Peyer's patch (tissue), 4 donors: ENCODE data around the gene CDCP2. TPM values are rescaled to one million over a fixed set of nuclear protein-coding genes. Genes with fewer than 3 reads are reported as not detected.
"Not testable (repeated sequence)": the region's sequence is repeated elsewhere in the genome, so short reads cannot be mapped to it uniquely, and the experiment has no call there.

Experiments
- DNase-seq, 3 donors: peaks; one replicate each; pipeline ENCODE4 v3.0.0-alpha.2; 2017 to 2019
- H3K27ac ChIP-seq, 4 donors: fragments of 200-600 bp; sonication (generic); one replicate each; pipeline ENCODE4 v1.5.1; 2016 to 2019
- H3K27me3 ChIP-seq, 2 donors: fragments of 200-600 bp; sonication (generic); one replicate each; pipeline ENCODE4 v1.5.1; 2019
- H3K36me3 ChIP-seq, 3 donors: fragments of 200-600 bp; sonication (generic); one replicate each; pipeline ENCODE4 v1.5.1; 2016 to 2019
- H3K4me1 ChIP-seq, 4 donors: fragments of 200-600 bp; sonication (generic); one replicate each; pipeline ENCODE4 v1.5.1; 2016 to 2019
- H3K4me3 ChIP-seq, 4 donors: fragments of 200-600 bp; sonication (generic); 1 replicate in 3 of 4; 2 replicates in 1 of 4; pipeline ENCODE4 v1.5.1; 2016 to 2019; ENCODE audit warnings: mild to moderate bottlenecking in 1 of 4
- H3K9me3 ChIP-seq, 4 donors: fragments of 200-600 bp; sonication (generic); one replicate each; pipeline ENCODE4 v1.5.1; 2016 to 2019; ENCODE audit warnings: mild to moderate bottlenecking in 1 of 4
- POLR2A ChIP-seq, 2 donors: fragments of 450-650 bp; IDR thresholded peaks; one replicate each; pipeline ENCODE4 v1.5.1; 2017; ENCODE audit warnings: antibody characterized with exemption in 2 of 2, mild to moderate bottlenecking in 2 of 2, moderate library complexity in 2 of 2
- total RNA-seq, 4 donors: library from RNA; depleted of rRNA; stranded (reverse); fragments of >200 nt; gene quantifications; one replicate each; pipeline ENCODE4 v1.1.0, GENCODE V29; 2016
- TF ChIP-seq, protein P1 (sequence below), 6 experiments: fragments of 450-650 bp in 4 of 6; fragments of 200-600 bp in 2 of 6; sonication (generic) in 1 of 6; IDR thresholded peaks; one replicate each; pipeline ENCODE4 v1.5.1; 2017 to 2019; ENCODE audit warnings: antibody characterized with exemption in 6 of 6, mild to moderate bottlenecking in 3 of 6, moderate library complexity in 1 of 6

CDCP2 gene
- total RNA-seq, 4 donors from 2014 or later = not detected

DNA sequence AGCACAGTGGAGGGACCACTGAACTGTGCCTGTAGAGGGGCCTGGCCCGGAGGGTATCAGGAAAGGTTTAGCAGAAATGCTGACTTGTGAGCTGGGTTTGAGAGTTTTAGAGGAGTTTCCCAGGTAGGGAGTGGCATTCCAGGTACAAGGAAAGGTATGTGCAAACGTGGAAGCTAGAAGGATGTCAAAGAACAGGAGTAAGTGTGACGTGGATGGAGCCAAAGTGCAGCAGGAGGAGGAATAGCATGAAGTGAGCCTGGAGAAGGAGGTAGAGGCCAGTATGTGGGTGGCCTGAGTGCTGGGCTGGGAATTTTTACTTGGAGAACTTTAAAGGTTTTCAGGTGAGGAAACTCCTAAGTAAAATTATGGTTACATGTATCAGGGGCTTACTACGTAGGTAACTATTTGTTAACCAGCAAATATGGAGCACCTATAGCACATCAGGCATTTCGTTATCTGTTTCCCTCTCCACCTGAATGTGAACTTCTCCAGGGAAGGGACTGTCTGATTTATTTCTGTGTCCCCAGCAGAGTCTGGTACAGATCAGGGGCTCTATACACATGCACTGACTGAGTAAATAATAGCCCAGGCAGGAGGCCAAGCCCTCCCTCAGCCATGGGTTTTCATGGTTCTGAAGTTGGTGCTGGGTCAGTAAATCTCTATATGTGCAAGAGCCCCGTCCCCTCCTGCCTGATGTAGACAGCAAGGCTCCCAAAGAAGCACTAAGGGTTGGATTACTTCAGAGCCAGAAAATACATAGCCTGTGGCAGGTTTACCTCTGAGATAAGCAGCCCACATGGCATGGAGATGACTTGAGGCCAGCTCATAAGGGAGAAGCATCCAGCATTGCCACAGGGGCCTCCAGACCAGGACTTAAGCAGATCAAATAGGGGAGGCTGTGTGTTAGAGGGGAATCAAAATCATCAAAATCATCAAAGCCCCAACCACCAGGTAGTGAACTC, 43.4 kb downstream of the CDCP2 start:
- Histone ChIP-seq H3K4me1 (no peaks in the 10 kb centered on the region), H3K27ac (no peak overlapping the region), H3K36me3 (no peaks in the 10 kb centered on the region), H3K4me3 (no peak overlapping the region), H3K9me3 (no peaks in the 10 kb centered on the region), H3K27me3 (no peaks in the 10 kb centered on the region)
- DNase-seq = no peak
- TF ChIP-seq, protein P1, sequence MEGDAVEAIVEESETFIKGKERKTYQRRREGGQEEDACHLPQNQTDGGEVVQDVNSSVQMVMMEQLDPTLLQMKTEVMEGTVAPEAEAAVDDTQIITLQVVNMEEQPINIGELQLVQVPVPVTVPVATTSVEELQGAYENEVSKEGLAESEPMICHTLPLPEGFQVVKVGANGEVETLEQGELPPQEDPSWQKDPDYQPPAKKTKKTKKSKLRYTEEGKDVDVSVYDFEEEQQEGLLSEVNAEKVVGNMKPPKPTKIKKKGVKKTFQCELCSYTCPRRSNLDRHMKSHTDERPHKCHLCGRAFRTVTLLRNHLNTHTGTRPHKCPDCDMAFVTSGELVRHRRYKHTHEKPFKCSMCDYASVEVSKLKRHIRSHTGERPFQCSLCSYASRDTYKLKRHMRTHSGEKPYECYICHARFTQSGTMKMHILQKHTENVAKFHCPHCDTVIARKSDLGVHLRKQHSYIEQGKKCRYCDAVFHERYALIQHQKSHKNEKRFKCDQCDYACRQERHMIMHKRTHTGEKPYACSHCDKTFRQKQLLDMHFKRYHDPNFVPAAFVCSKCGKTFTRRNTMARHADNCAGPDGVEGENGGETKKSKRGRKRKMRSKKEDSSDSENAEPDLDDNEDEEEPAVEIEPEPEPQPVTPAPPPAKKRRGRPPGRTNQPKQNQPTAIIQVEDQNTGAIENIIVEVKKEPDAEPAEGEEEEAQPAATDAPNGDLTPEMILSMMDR (IDR thresholded peaks at IDR 0.05) = no peak
- TF ChIP-seq POLR2A (IDR thresholded peaks at IDR 0.05) = no peak

- Histone ChIP-seq H3K4me1 (no peaks in the 10 kb centered on the region), H3K27ac (no peak overlapping the region), H3K27me3 (no peaks in the 10 kb centered on the region), H3K9me3 (no peaks in the 10 kb centered on the region), H3K36me3 (no peaks in the 10 kb centered on the region), H3K4me3 (no peak overlapping the region)
- no peak for TF ChIP-seq POLR2A (IDR thresholded peaks at IDR 0.05)
- TF ChIP-seq, protein P1 (IDR thresholded peaks at IDR 0.05) = no peak
- no peak for DNase-seq
These were observed 44.6 kb downstream of the CDCP2 start for GRCh38 chr1:54108156-54108555.

DNA sequence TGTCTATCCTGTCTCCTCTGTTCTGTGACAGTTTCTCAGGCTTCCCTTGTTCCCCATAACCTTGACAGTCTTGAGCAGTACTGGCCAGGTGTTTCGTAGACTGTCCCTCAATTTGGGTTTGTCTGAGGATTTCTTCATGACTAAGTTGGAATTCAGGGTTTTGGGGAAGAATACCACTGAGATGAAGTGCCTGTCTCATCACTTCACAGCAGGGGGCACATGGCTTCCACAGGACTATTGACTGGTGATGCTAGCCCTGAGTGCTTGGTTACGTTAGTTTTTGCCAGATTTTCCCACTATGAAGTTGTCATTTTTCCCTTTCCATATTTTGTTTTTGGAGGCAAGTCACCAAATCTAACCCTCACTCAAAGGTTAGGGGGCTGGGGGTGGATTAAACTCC, 45.7 kb downstream of the CDCP2 start:
- no peak overlapping the region for H3K4me3 ChIP-seq
- no peaks in the 10 kb centered on the region for H3K36me3 ChIP-seq
- TF ChIP-seq, protein P1 (IDR thresholded peaks at IDR 0.05) = peak in 1 of 6 experiments; percentile 13
- no peak for TF ChIP-seq POLR2A (IDR thresholded peaks at IDR 0.05)
- DNase-seq = no peak
- no peaks in the 10 kb centered on the region for H3K4me1 ChIP-seq
- no peak overlapping the region for H3K27ac ChIP-seq
- H3K9me3 ChIP-seq = no peaks in the 10 kb centered on the region
- H3K27me3 ChIP-seq = no peaks in the 10 kb centered on the region

DNA sequence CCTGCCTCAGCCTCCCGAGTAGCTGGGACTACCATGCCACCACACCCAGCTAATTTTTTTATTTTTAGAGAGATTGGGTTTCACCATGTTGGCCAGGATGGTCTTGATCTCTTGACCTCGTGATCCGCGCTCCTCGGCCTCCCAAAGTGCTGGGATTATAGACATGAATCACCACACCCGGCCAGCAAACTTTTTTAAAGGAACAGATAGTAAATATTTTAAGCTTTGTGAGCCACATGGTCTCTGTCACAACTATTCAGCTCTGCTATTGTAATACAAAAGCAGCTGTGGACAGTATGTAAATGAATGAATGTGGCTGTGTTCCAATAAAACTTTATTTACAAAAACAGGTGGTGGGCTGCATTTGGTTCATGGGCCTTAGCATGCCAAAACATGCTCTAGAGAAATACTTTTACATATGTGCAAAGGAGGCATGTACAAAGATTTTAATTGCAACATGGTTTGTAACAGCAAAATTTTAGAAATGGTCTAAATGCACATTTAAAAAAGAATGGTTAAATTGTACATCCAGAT, 47.0 kb downstream of the CDCP2 start:
- H3K4me1 ChIP-seq = no peaks in the 10 kb centered on the region
- H3K27ac ChIP-seq = no peak overlapping the region
- H3K36me3 ChIP-seq = no peaks in the 10 kb centered on the region
- H3K27me3 ChIP-seq = no peaks in the 10 kb centered on the region
- DNase-seq = no peak
- TF ChIP-seq, protein P1 (IDR thresholded peaks at IDR 0.05) = no peak
- TF ChIP-seq POLR2A (IDR thresholded peaks at IDR 0.05) = no peak
- no peak overlapping the region for H3K4me3 ChIP-seq
- no peaks in the 10 kb centered on the region for H3K9me3 ChIP-seq

DNA sequence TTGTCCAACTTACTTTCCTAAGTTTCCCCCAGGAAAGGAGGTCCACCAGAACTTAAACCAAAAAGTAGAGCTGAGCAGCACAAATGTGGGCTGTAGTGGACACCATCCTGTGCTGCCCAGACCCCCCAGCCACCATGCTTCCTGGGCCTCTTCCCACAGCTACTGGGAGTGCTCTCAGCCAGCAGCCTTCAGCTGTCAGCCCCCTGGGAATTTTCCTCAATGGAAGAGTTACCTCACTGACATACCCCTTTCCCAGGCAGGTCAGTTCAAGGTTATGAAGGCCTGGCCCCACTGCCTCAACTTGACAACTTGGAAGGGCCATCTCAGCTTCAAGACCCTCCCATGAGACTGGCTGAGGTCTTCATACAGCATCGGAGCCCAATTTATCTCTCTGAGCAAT, 47.7 kb downstream of the CDCP2 start:
- H3K9me3 ChIP-seq = no peaks in the 10 kb centered on the region
- H3K27ac ChIP-seq = no peak overlapping the region
- no peak overlapping the region for H3K4me3 ChIP-seq
- H3K27me3 ChIP-seq = no peaks in the 10 kb centered on the region
- TF ChIP-seq POLR2A (IDR thresholded peaks at IDR 0.05) = no peak
- TF ChIP-seq, protein P1 (IDR thresholded peaks at IDR 0.05) = no peak
- DNase-seq = no peak
- no peaks in the 10 kb centered on the region for H3K36me3 ChIP-seq
- no peaks in the 10 kb centered on the region for H3K4me1 ChIP-seq

- not testable (repeated sequence) for H3K27ac ChIP-seq, H3K36me3 ChIP-seq, H3K9me3 ChIP-seq, H3K4me1 ChIP-seq, DNase-seq, H3K27me3 ChIP-seq, H3K4me3 ChIP-seq
These were observed 48.2 kb downstream of the CDCP2 start for GRCh38 chr1:54104613-54105012.
